Thymus (tissue), 11 donors: ENCODE data around the gene MAP3K7. TPM values are rescaled to one million over a fixed set of nuclear protein-coding genes. Genes with fewer than 3 reads are reported as not detected.

Experiments
- DNase-seq, 9 donors: peaks; one replicate each; pipeline ENCODE4 v3.0.0-alpha.2; 2013; ENCODE audit warnings: low spot score in 9 of 9, low read depth in 6 of 9, missing footprints in 1 of 9
- H3K27ac ChIP-seq, 2 donors: one replicate each; pipeline ENCODE4 v1.5.1; 2013; ENCODE audit warnings: control low read depth in 1 of 2, low read depth in 1 of 2, low read length in 1 of 2, mild to moderate bottlenecking in 1 of 2, moderate library complexity in 1 of 2
- H3K27me3 ChIP-seq, 2 donors: one replicate each; pipeline ENCODE4 v1.5.1; 2013; ENCODE audit warnings: low read length in 1 of 2; ENCODE audit not compliant: control insufficient read depth in 2 of 2, insufficient read depth in 1 of 2
- H3K36me3 ChIP-seq, 2 donors: one replicate each; pipeline ENCODE4 v1.5.1; 2013; ENCODE audit warnings: low read length in 1 of 2, mild to moderate bottlenecking in 1 of 2, moderate library complexity in 1 of 2; ENCODE audit not compliant: control insufficient read depth in 2 of 2, insufficient read depth in 2 of 2
- H3K4me1 ChIP-seq, 2 donors: one replicate each; pipeline ENCODE4 v1.5.1; 2013; ENCODE audit warnings: low read length in 2 of 2; ENCODE audit not compliant: control insufficient read depth in 2 of 2, insufficient read depth in 2 of 2
- H3K4me3 ChIP-seq, 2 donors: one replicate each; pipeline ENCODE4 v1.5.1; 2013; ENCODE audit warnings: low read length in 2 of 2, control low read depth in 1 of 2, mild to moderate bottlenecking in 1 of 2
- H3K9me3 ChIP-seq, 2 donors: one replicate each; pipeline ENCODE4 v1.5.1; 2013; ENCODE audit warnings: low read length in 1 of 2, mild to moderate bottlenecking in 1 of 2; ENCODE audit not compliant: control insufficient read depth in 2 of 2, insufficient read depth in 1 of 2
- WGBS: extraction: QIAGEN DNeasy Blood & Tissue Kit; methylation state at CpG from one replicate; pipeline ENCODE4 v1.1.7; 2013; 5-methylcytosine and 5-hydroxymethylcytosine counted together
- polyA plus RNA-seq: library from polyadenylated mRNA; stranded (reverse); fragments of 200-250 nt; gene quantifications from one replicate; pipeline ENCODE4 v1.2.3, GENCODE V29; 2013
- total RNA-seq: library from RNA; stranded (reverse); fragments of 120-200 nt; gene quantifications from one replicate; pipeline ENCODE4 v1.2.4, GENCODE V29; 2013
- donor health status: healthy.

MAP3K7 gene
- total and polyA plus RNA-seq, 2 donors = 23.8 to 34.1 TPM

GRCh38 chr6:90464507-90464906 lies 122.4 kb downstream of the MAP3K7 start:
- no peak for DNase-seq
- 80% methylated on average over 7 of the region's 7 CpGs for WGBS
- Histone ChIP-seq H3K27ac (no peak overlapping the region), H3K4me3 (no peak overlapping the region), H3K4me1 (peaks cover 20 to 56% of the 10 kb centered on the region in 2 donors), H3K9me3 (peaks cover 0 to under 1% of the 10 kb centered on the region in 2 donors), H3K36me3 (no peaks in the 10 kb centered on the region), H3K27me3 (no peaks in the 10 kb centered on the region)

- no peak overlapping the region for H3K27ac ChIP-seq
- no peak overlapping the region for H3K4me3 ChIP-seq
- no peaks in the 10 kb centered on the region for H3K36me3 ChIP-seq
- no peaks in the 10 kb centered on the region for H3K27me3 ChIP-seq
- peaks cover 0 to 5% of the 10 kb centered on the region in 2 donors for H3K9me3 ChIP-seq
- H3K4me1 ChIP-seq = peaks cover 20 to 62% of the 10 kb centered on the region in 2 donors
- 94% methylated on average over 4 of the region's 4 CpGs for WGBS
- DNase-seq = no peak
These were observed 123.0 kb downstream of the MAP3K7 start for GRCh38 chr6:90463874-90464273.
